ENCODE data around the gene SYT17. TPM values are rescaled to one million over a fixed set of nuclear protein-coding genes. Genes with fewer than 3 reads are reported as not detected.
A peak's percentile ranks its signal among the peaks of the same experiment; 100 is the strongest.

The SYT17 gene
- 1 to 10 TPM; 3.9 to 9.2 TPM for total RNA-seq

- WGBS, 2 donors = 1% methylated on average over 18 to 48 of the region's 63 CpGs
- intact Hi-C loops (cut with DNase I) = loop anchor here (10.0 kb wide), 1 partner anchor 207 kb away; no protein-coding TSS in a partner anchor
- no peak for TF ChIP-seq POLR2A (IDR thresholded peaks at IDR 0.05)
- peak; percentile 31 to 84 (median 53) for TF ChIP-seq CTCF (IDR thresholded peaks at IDR 0.05)
- H3K27ac ChIP-seq = peak within 1 kb of the TSS in 1 of 4 donors; percentile 25
- H3K27me3 ChIP-seq = no peaks in the 10 kb centered on the region
- H3K36me3 ChIP-seq (replicated peaks in 1 of 2; ENCODE audit: insufficient read depth in 1 of 2, low read depth in 2 of 2) = no peaks in the 10 kb centered on the region
- H3K9me3 ChIP-seq = no peaks in the 10 kb centered on the region
- H3K4me3 ChIP-seq = peak within 1 kb of the TSS; percentile 13 to 53
- DNase-seq (peak; percentile 59 to 76 (median 70)), ATAC-seq (peak; percentile 91)
- H3K4me1 ChIP-seq = peaks cover 19% of the 10 kb centered on the region
Observed at GRCh38 chr16:19167710-19168370, at the start of gene SYT17. SYT17 (plus strand) TSS chr16:19168240; CDS start chr16:19168647, 407 bp downstream.

- peaks cover 62% of the 10 kb centered on the region for H3K4me1 ChIP-seq
- intact Hi-C loops (cut with DNase I) = no loop called here
Observed at GRCh38 chr16:19118938-19119431, 49.1 kb upstream of the SYT17 start.

GRCh38 chr16:19119564-19119963 is 48.5 kb upstream of the SYT17 start:
- intact Hi-C loops (cut with DNase I) = no loop called here
- 60 to 67% methylated on average over 5 of the region's 5 CpGs for WGBS, 2 donors
- TF ChIP-seq CTCF (IDR thresholded peaks at IDR 0.05) (no peak), POLR2A (IDR thresholded peaks at IDR 0.05) (no peak)

More at GRCh38 chr16:19118938-19119431, 49.1 kb upstream of the SYT17 start:
- TF ChIP-seq POLR2A (IDR thresholded peaks at IDR 0.05) (no peak), CTCF (IDR thresholded peaks at IDR 0.05) (no peak)
- DNase-seq = peak in 2 of 4 donors; percentile 26 to 60
- no peaks in the 10 kb centered on the region for H3K36me3 ChIP-seq (replicated peaks in 1 of 2; ENCODE audit: insufficient read depth in 1 of 2, low read depth in 2 of 2)
- H3K9me3 ChIP-seq = no peaks in the 10 kb centered on the region
- ATAC-seq = no peak
- H3K4me3 ChIP-seq = no peak overlapping the region
- no peaks in the 10 kb centered on the region for H3K27me3 ChIP-seq
- WGBS, 2 donors = 72 to 74% methylated on average over 6 of the region's 6 CpGs
- H3K27ac ChIP-seq = peak overlapping the region in 2 of 4 donors; percentile 39 to 73

GRCh38 chr16:19123535-19124178 is 44.4 kb upstream of the SYT17 start:
- 38 to 40% methylated on average over 4 to 6 of the region's 6 CpGs for WGBS, 2 donors
- Histone ChIP-seq H3K4me3 (no peak overlapping the region), H3K4me1 (peaks cover 30% of the 10 kb centered on the region), H3K36me3 (replicated peaks in 1 of 2; ENCODE audit: insufficient read depth in 1 of 2, low read depth in 2 of 2) (no peaks in the 10 kb centered on the region), H3K9me3 (no peaks in the 10 kb centered on the region), H3K27me3 (no peaks in the 10 kb centered on the region), H3K27ac (peak overlapping the region in 3 of 4 donors; percentile 13 to 38 (median 19))
- DNase-seq (peak; percentile 50 to 71 (median 60)), ATAC-seq (peak; percentile 73)
- intact Hi-C loops (cut with DNase I) = no loop called here
- no peak for TF ChIP-seq POLR2A (IDR thresholded peaks at IDR 0.05)
- no peak for TF ChIP-seq CTCF (IDR thresholded peaks at IDR 0.05)

More at GRCh38 chr16:19119564-19119963, 48.5 kb upstream of the SYT17 start:
- Histone ChIP-seq H3K27ac (peak overlapping the region in 1 of 4 donors; percentile 73), H3K9me3 (no peaks in the 10 kb centered on the region), H3K4me3 (no peak overlapping the region), H3K4me1 (peaks cover 62% of the 10 kb centered on the region), H3K27me3 (no peaks in the 10 kb centered on the region), H3K36me3 (replicated peaks in 1 of 2; ENCODE audit: insufficient read depth in 1 of 2, low read depth in 2 of 2) (no peaks in the 10 kb centered on the region)
- ATAC-seq (no peak), DNase-seq (no peak)

All from body of pancreas (tissue), 4 donors.